ENCODE data around the gene NWD2.

GRCh38 chr4:37487668-37488067, 243.1 kb downstream of the NWD2 start:
- no peak for TF ChIP-seq CTCF (conservative IDR thresholded peaks at IDR 0.05; ENCODE audit: low read length)
- no peak for TF ChIP-seq EZH2phosphoT487 (IDR thresholded peaks at IDR 0.05; ENCODE audit: borderline replicate concordance)
